ENCODE results near the gene TBX2. TPM values are rescaled to one million over a fixed set of nuclear protein-coding genes. Genes with fewer than 3 reads are reported as not detected.
A peak's percentile ranks its signal among the peaks of the same experiment; 100 is the strongest.

The TBX2 gene
- total and polyA plus RNA-seq, 2 of the 13 experiments (the other 11 are each of a cell fraction or from before 2014, with no cell fraction given) = 2.8 to 15.3 TPM

DNA sequence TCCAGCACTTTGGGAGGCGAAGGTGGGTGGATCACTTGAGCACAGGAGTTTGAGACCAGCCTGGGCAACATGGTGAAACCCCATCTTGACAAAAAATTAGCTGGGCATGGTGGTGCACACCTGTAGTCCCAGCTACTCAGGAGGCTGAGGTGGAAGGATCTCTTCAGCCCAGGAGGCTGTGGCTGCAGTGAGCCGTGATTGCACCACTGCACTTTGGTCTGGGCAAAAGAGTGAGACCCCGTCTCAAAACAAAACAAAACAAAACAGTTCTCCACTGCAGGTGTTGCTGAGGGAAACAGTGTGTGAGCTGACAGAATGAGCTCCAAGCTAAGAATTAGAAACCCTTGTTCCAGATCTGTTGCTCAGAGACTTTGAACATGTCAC is 35.2 kb upstream of the TBX2 start (continued):
- TF ChIP-seq, protein P1, sequence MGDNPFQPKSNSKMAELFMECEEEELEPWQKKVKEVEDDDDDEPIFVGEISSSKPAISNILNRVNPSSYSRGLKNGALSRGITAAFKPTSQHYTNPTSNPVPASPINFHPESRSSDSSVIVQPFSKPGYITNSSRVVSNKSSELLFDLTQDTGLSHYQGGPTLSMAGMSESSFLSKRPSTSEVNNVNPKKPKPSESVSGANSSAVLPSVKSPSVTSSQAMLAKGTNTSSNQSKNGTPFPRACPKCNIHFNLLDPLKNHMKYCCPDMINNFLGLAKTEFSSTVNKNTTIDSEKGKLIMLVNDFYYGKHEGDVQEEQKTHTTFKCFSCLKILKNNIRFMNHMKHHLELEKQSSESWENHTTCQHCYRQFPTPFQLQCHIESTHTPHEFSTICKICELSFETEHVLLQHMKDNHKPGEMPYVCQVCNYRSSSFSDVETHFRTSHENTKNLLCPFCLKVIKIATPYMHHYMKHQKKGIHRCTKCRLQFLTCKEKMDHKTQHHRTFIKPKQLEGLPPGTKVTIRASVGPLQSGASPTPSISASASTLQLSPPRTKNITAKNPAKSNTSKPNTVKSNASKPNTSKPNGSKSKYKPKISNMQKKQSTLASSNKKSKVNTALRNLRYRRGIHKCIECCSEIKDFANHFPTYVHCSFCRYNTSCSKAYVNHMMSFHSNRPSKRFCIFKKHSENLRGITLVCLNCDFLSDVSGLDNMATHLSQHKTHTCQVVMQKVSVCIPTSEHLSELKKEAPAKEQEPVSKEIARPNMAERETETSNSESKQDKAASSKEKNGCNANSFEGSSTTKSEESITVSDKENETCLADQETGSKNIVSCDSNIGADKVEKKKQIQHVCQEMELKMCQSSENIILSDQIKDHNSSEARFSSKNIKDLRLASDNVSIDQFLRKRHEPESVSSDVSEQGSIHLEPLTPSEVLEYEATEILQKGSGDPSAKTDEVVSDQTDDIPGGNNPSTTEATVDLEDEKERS (CRISPR knock-in tag; IDR thresholded peaks at IDR 0.05) = peak; percentile 45; the same call in 1 of the 2 replicates
- TF ChIP-seq ZNF768 (CRISPR knock-in tag; IDR thresholded peaks at IDR 0.05) (peak; percentile 38; the same call in 1 of the 2 replicates), ZMYM3 (CRISPR knock-in tag; IDR thresholded peaks at IDR 0.05) (peak; percentile 91), PAWR (CRISPR knock-in tag; IDR thresholded peaks at IDR 0.05; ENCODE audit: borderline replicate concordance) (no peak), ZNF17 (CRISPR knock-in tag; IDR thresholded peaks at IDR 0.05) (no peak), ZNF841 (CRISPR knock-in tag; IDR thresholded peaks at IDR 0.05; ENCODE audit: borderline replicate concordance) (no peak), ZSCAN9 (CRISPR knock-in tag; IDR thresholded peaks at IDR 0.05; ENCODE audit: borderline replicate concordance) (no peak)
- TF ChIP-seq, protein P2, sequence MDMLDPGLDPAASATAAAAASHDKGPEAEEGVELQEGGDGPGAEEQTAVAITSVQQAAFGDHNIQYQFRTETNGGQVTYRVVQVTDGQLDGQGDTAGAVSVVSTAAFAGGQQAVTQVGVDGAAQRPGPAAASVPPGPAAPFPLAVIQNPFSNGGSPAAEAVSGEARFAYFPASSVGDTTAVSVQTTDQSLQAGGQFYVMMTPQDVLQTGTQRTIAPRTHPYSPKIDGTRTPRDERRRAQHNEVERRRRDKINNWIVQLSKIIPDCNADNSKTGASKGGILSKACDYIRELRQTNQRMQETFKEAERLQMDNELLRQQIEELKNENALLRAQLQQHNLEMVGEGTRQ (IDR thresholded peaks at IDR 0.05; ENCODE audit: low read depth, low read length) = no peak
- TF ChIP-seq, protein P2 (CRISPR knock-in tag; IDR thresholded peaks at IDR 0.05; ENCODE audit: borderline replicate concordance) = no peak
- TF ChIP-seq, protein P3, sequence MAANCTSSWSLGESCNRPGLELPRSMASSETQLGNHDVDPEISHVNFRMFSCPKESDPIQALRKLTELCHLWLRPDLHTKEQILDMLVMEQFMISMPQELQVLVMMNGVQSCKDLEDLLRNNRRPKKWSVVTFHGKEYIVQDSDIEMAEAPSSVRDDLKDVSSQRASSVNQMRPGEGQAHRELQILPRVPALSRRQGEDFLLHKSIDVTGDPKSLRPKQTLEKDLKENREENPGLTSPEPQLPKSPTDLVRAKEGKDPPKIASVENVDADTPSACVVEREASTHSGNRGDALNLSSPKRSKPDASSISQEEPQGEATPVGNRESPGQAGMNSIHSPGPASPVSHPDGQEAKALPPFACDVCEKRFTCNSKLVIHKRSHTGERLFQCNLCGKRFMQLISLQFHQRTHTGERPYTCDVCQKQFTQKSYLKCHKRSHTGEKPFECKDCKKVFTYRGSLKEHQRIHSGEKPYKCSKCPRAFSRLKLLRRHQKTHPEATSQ (CRISPR knock-in tag; IDR thresholded peaks at IDR 0.05; ENCODE audit: borderline replicate concordance) = no peak
- TF ChIP-seq, protein P4, sequence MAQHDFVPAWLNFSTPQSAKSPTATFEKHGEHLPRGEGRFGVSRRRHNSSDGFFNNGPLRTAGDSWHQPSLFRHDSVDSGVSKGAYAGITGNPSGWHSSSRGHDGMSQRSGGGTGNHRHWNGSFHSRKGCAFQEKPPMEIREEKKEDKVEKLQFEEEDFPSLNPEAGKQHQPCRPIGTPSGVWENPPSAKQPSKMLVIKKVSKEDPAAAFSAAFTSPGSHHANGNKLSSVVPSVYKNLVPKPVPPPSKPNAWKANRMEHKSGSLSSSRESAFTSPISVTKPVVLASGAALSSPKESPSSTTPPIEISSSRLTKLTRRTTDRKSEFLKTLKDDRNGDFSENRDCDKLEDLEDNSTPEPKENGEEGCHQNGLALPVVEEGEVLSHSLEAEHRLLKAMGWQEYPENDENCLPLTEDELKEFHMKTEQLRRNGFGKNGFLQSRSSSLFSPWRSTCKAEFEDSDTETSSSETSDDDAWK (CRISPR knock-in tag; IDR thresholded peaks at IDR 0.05) = no peak
